Spleen (tissue), 11 donors: Measurements from ENCODE around the gene PMF1. TPM values are rescaled to one million over a fixed set of nuclear protein-coding genes. Genes with fewer than 3 reads are reported as not detected.

Experiments used
- DNase-seq: peaks from one replicate; pipeline ENCODE4 v3.0.0-alpha.2; 2020
- H3K27ac ChIP-seq, 8 donors: fragments of 200-600 bp; sonication (generic) in 7 of 8; 1 replicate in 4 of 8; 2 replicates in 4 of 8; pipeline versions ENCODE4 v1.5.0 to v1.8.0; 2016 to 2021; ENCODE audit warnings: inconsistent platforms in 4 of 8, mild to moderate bottlenecking in 4 of 8, moderate library complexity in 1 of 8
- H3K27me3 ChIP-seq, 7 donors: fragments of 200-600 bp; sonication (generic) in 6 of 7; replicated peaks in 1 of 7; 1 replicate in 4 of 7; 2 replicates in 3 of 7; pipeline versions ENCODE4 v1.5.0 to v1.8.0; 2016 to 2021; ENCODE audit warnings: inconsistent platforms in 3 of 7, mild to moderate bottlenecking in 1 of 7
- H3K36me3 ChIP-seq, 6 donors: fragments of 200-600 bp; sonication (generic) in 5 of 6; 1 replicate in 4 of 6; 2 replicates in 2 of 6; pipeline versions ENCODE4 v1.5.0 to v1.8.0; 2016 to 2021; ENCODE audit warnings: inconsistent platforms in 2 of 6
- H3K4me1 ChIP-seq, 6 donors: fragments of 200-600 bp; sonication (generic) in 5 of 6; 1 replicate in 3 of 6; 2 replicates in 3 of 6; pipeline versions ENCODE4 v1.5.0 to v1.8.0; 2016 to 2021; ENCODE audit warnings: inconsistent platforms in 3 of 6
- H3K4me3 ChIP-seq, 8 donors: fragments of 200-600 bp; sonication (generic) in 7 of 8; 1 replicate in 4 of 8; 2 replicates in 4 of 8; pipeline versions ENCODE4 v1.5.0 to v1.8.0; 2016 to 2021; ENCODE audit warnings: inconsistent platforms in 4 of 8, mild to moderate bottlenecking in 4 of 8, moderate library complexity in 2 of 8
- H3K9me3 ChIP-seq, 8 donors: fragments of 200-600 bp; sonication (generic) in 7 of 8; 1 replicate in 4 of 8; 2 replicates in 4 of 8; pipeline versions ENCODE4 v1.5.0 to v1.8.0; 2016 to 2021; ENCODE audit warnings: inconsistent platforms in 4 of 8
- CTCF ChIP-seq, 11 experiments: fragments of 200-600 bp in 7 of 11; fragments of 450-650 bp in 4 of 11; sonication (generic) in 4 of 11; IDR thresholded peaks in 8 of 11; conservative IDR thresholded peaks in 3 of 11; 1 replicate in 7 of 11; 2 replicates in 4 of 11; pipeline versions ENCODE4 v1.4.0 to v1.8.0; 2016 to 2021; ENCODE audit warnings: antibody characterized with exemption in 11 of 11, inconsistent platforms in 4 of 11, mild to moderate bottlenecking in 1 of 11
- POLR2A ChIP-seq, 3 donors: fragments of 450-650 bp; IDR thresholded peaks; one replicate each; pipeline ENCODE4 v1.5.1; 2017; ENCODE audit warnings: antibody characterized with exemption in 3 of 3, mild to moderate bottlenecking in 1 of 3
- POLR2AphosphoS5 ChIP-seq, 3 donors: sonication (generic); formaldehyde crosslinking; IDR thresholded peaks; one replicate each; pipeline ENCODE4 v1.5.1; 2017; ENCODE audit warnings: antibody characterized with exemption in 3 of 3
- WGBS, 5 donors: extraction: QIAGEN DNeasy Blood & Tissue Kit in 3 of 5; methylation state at CpG; one replicate each; pipeline versions ENCODE4 v1.1.5 to v1.1.7; 2013 to 2018; 5-methylcytosine and 5-hydroxymethylcytosine counted together
- intact Hi-C: fragments of 100-400 bp; cut with DNase I; formaldehyde crosslinking; loops from one replicate; pipeline ENCODE4 v1.15.0; 2023; ENCODE audit warnings: low total_unique reads
- polyA plus RNA-seq, 3 donors: library from polyadenylated mRNA; stranded (reverse); fragments of 200-250 nt; gene quantifications; one replicate each; pipeline ENCODE4 v1.2.1, GENCODE V29; 2013
- total RNA-seq, 7 donors: library from RNA; depleted of rRNA in 3 of 7; stranded (reverse); fragments of >200 nt in 3 of 7; fragmentation: NEBNext Ultra II Directional in 4 of 7; extraction: Animal tissue kit (Norgen Biotek cat#: 25700) in 4 of 7; gene quantifications; one replicate each; pipeline versions ENCODE4 v1.1.0 to v1.2.1, GENCODE V29; 2016 to 2021
- donor health status: healthy with polysubstance abuse.
- donor health status: DM: no; HTN: no; CAD: no; lungs with moderate emphysema.
- donor health status: DM: no; HTN: no; CAD: no.
- donor health status: Bipolar disorder and iron deficiency.
- donor health status: healthy.
- donor health status: DM: no; HTN: no; CAD: no.
- donor health status: DM: yes; HTN: yes; CAD: no.

Gene PMF1
- total and polyA plus RNA-seq, 10 donors, result 43.8 to 97.6 (median 60.4) TPM

GRCh38 chr1:156228501-156228900 lies 15.7 kb downstream of the PMF1 start:
- TF ChIP-seq CTCF (IDR thresholded peaks at IDR 0.05 in 8 of 11, conservative IDR thresholded peaks at IDR 0.05 in 3 of 11) (no peak), POLR2A (IDR thresholded peaks at IDR 0.05) (no peak), POLR2AphosphoS5 (IDR thresholded peaks at IDR 0.05) (peak in 1 of 3 donors; percentile 38)
- DNase-seq, result no peak
- H3K36me3 ChIP-seq, result peaks cover 0 to 92% (median 32%) of the 10 kb centered on the region in 6 donors
- H3K27me3 ChIP-seq, result no peaks in the 10 kb centered on the region
- H3K9me3 ChIP-seq, result no peaks in the 10 kb centered on the region
- intact Hi-C loops, result no loop called here
- peaks cover 0 to 19% (median 10%) of the 10 kb centered on the region in 6 donors for H3K4me1 ChIP-seq
- H3K4me3 ChIP-seq, result no peak overlapping the region
- 71 to 83% (median 82%) methylated on average over 7 of the region's 7 CpGs for WGBS, 5 donors
- H3K27ac ChIP-seq, result peak overlapping the region in 2 of 8 donors; percentile 16 to 55

GRCh38 chr1:156229809-156230472 lies 17.1 kb downstream of the PMF1 start:
- H3K9me3 ChIP-seq, result no peaks in the 10 kb centered on the region
- intact Hi-C loops, result no loop called here
- no peaks in the 10 kb centered on the region for H3K27me3 ChIP-seq
- no peak overlapping the region for H3K27ac ChIP-seq
- peaks cover 0 to 15% (median 8%) of the 10 kb centered on the region in 6 donors for H3K4me1 ChIP-seq
- WGBS, 5 donors, result 94 to 97% (median 96%) methylated on average over 11 of the region's 11 CpGs
- no peak for TF ChIP-seq POLR2A (IDR thresholded peaks at IDR 0.05)
- no peak for TF ChIP-seq CTCF (IDR thresholded peaks at IDR 0.05 in 8 of 11, conservative IDR thresholded peaks at IDR 0.05 in 3 of 11)
- TF ChIP-seq POLR2AphosphoS5 (IDR thresholded peaks at IDR 0.05), result no peak
- peaks cover 0 to 93% (median 37%) of the 10 kb centered on the region in 6 donors for H3K36me3 ChIP-seq
- no peak for DNase-seq
- H3K4me3 ChIP-seq, result no peak overlapping the region

GRCh38 chr1:156230473-156230837 lies 17.6 kb downstream of the PMF1 start:
- Histone ChIP-seq H3K4me1 (peaks cover 0 to 10% (median 3%) of the 10 kb centered on the region in 6 donors), H3K9me3 (no peaks in the 10 kb centered on the region), H3K27ac (no peak overlapping the region), H3K4me3 (no peak overlapping the region), H3K27me3 (no peaks in the 10 kb centered on the region), H3K36me3 (peaks cover 0 to 98% (median 40%) of the 10 kb centered on the region in 6 donors)
- intact Hi-C loops, result no loop called here
- TF ChIP-seq CTCF (IDR thresholded peaks at IDR 0.05 in 8 of 11, conservative IDR thresholded peaks at IDR 0.05 in 3 of 11), result no peak
- TF ChIP-seq POLR2AphosphoS5 (IDR thresholded peaks at IDR 0.05), result no peak
- TF ChIP-seq POLR2A (IDR thresholded peaks at IDR 0.05), result no peak
- no peak for DNase-seq
- WGBS, 5 donors, result 88 to 100% (median 94%) methylated on average over 1 of the region's 1 CpG

- Histone ChIP-seq H3K27me3 (no peaks in the 10 kb centered on the region), H3K36me3 (peaks cover 0 to 98% (median 46%) of the 10 kb centered on the region in 6 donors), H3K27ac (no peak overlapping the region), H3K4me3 (no peak overlapping the region), H3K4me1 (no peaks in the 10 kb centered on the region), H3K9me3 (no peaks in the 10 kb centered on the region)
- intact Hi-C loops, result no loop called here
- DNase-seq, result no peak
- WGBS, 5 donors, result 74 to 86% (median 79%) methylated on average over 12 of the region's 12 CpGs
- TF ChIP-seq POLR2AphosphoS5 (IDR thresholded peaks at IDR 0.05) (no peak), POLR2A (IDR thresholded peaks at IDR 0.05) (no peak), CTCF (IDR thresholded peaks at IDR 0.05 in 8 of 11, conservative IDR thresholded peaks at IDR 0.05 in 3 of 11) (no peak)
These were observed 19.5 kb downstream of the PMF1 start for GRCh38 chr1:156232201-156232894.
